Caco-2 (cell line): Measurements from ENCODE around the gene JARID2. TPM values are rescaled to one million over a fixed set of nuclear protein-coding genes. Genes with fewer than 3 reads are reported as not detected.

Experiments used
- BruUV-seq: library from RNA; stranded (reverse); fragments of 400-500 nt; replicated peaks from 2 replicates; lab custom pipeline; 2021; lab: Mats Ljungman, UMichigan
- CTCF ChIA-PET: fragments of 300-600 bp; sonication (Branson Sonifier 250); formaldehyde crosslinking; loops from one replicate; lab custom pipeline; 2022; ENCODE audit warnings: antibody characterized with exemption; lab: Charles Lee
- POLR2A ChIA-PET: fragments of 300-600 bp; sonication (Branson Sonifier 250); formaldehyde crosslinking; loops from one replicate; lab custom pipeline; 2022; ENCODE audit warnings: antibody characterized with exemption; lab: Charles Lee
- DNase-seq, 2 experiments: peaks; one replicate each; pipeline versions ENCODE4 v3.0.0 to v3.0.0-alpha.2; 2020 to 2022
- H3K27me3 ChIP-seq: replicated peaks from 2 replicates; pipeline ENCODE4 v1.6.0; 2011; ENCODE audit warnings: low read length; ENCODE audit not compliant: control insufficient read depth, insufficient read depth
- H3K36me3 ChIP-seq: 2 replicates; pipeline ENCODE4 v1.5.1; 2011; ENCODE audit warnings: low read length; ENCODE audit not compliant: control insufficient read depth, insufficient read depth
- H3K4me1 ChIP-seq: fragments of 250-450 bp; sonication (Bioruptor Pico); 2 replicates; pipeline ENCODE4 v1.5.1; 2020; ENCODE audit warnings: mild to moderate bottlenecking
- H3K4me3 ChIP-seq: 2 replicates; pipeline ENCODE4 v1.5.1; 2011; ENCODE audit warnings: low read depth, mild to moderate bottlenecking, control low read depth, low read length
- H3K9me3 ChIP-seq: fragments of 250-450 bp; sonication (Bioruptor Pico); 2 replicates; pipeline ENCODE4 v1.5.1; 2020; ENCODE audit warnings: mild to moderate bottlenecking, moderate library complexity
- H3K27ac Mint-ChIP-seq: one replicate; pipeline ENCODE4 v1.8.0; 2022; ENCODE audit warnings: mixed read lengths; ENCODE audit not compliant: unreplicated experiment
- H3K27me3 Mint-ChIP-seq: one replicate; pipeline ENCODE4 v1.8.0; 2022; ENCODE audit warnings: mixed read lengths; ENCODE audit not compliant: insufficient read depth, unreplicated experiment
- H3K36me3 Mint-ChIP-seq: one replicate; pipeline ENCODE4 v1.8.0; 2022; ENCODE audit warnings: mild to moderate bottlenecking, mixed read lengths; ENCODE audit not compliant: insufficient read depth, unreplicated experiment
- H3K4me1 Mint-ChIP-seq: one replicate; pipeline ENCODE4 v1.8.0; 2022; ENCODE audit warnings: low read depth, mixed read lengths; ENCODE audit not compliant: unreplicated experiment
- H3K4me3 Mint-ChIP-seq: one replicate; pipeline ENCODE4 v1.8.0; 2022; ENCODE audit warnings: mild to moderate bottlenecking, moderate library complexity, mixed read lengths; ENCODE audit not compliant: unreplicated experiment
- H3K9me3 Mint-ChIP-seq: one replicate; pipeline ENCODE4 v1.8.0; 2022; ENCODE audit warnings: mixed read lengths; ENCODE audit not compliant: unreplicated experiment
- CTCF ChIP-seq, 2 experiments: fragments of 200-600 bp in 1 of 2; IDR thresholded peaks; 1 replicate in 1 of 2; 2 replicates in 1 of 2; pipeline versions ENCODE4 v1.5.1 to v1.8.0; 2011 to 2022; ENCODE audit warnings: antibody characterized with exemption in 1 of 2, control low read depth in 1 of 2, inconsistent platforms in 1 of 2, low read depth in 1 of 2, low read length in 1 of 2, mild to moderate bottlenecking in 1 of 2, moderate library complexity in 1 of 2; ENCODE audit not compliant: insufficient read depth in 1 of 2, severe bottlenecking in 1 of 2, unreplicated experiment in 1 of 2
- intact Hi-C: fragments of 100-400 bp; cut with micrococcal nuclease; formaldehyde crosslinking; loops from one replicate; pipeline ENCODE4 v1.10.0; 2022; ENCODE audit not compliant: unreplicated experiment
- total RNA-seq: library from RNA; stranded (reverse); gene quantifications from 2 replicates; pipeline ENCODE4 v1.2.3, GENCODE V29; 2022

Gene JARID2
- total RNA-seq, 1 experiment from 2014 or later, result 18.3 TPM

- H3K27me3 ChIP-seq, result no peaks in the 10 kb centered on the region
- intact Hi-C loops, result no loop called here
- TF ChIP-seq CTCF (IDR thresholded peaks at IDR 0.05; ENCODE audit: insufficient read depth in 1 of 2, low read depth in 1 of 2, low read length in 1 of 2, severe bottlenecking in 1 of 2, unreplicated experiment in 1 of 2), result no peak
- no peak for DNase-seq
- H3K4me3 ChIP-seq, result no peak overlapping the region
- Mint-ChIP-seq H3K36me3 (no peaks in the 10 kb centered on the region), H3K27me3 (no peaks in the 10 kb centered on the region), H3K4me3 (no peak overlapping the region), H3K9me3 (no peaks in the 10 kb centered on the region), H3K27ac (no peak overlapping the region), H3K4me1 (peaks cover 17% of the 10 kb centered on the region)
- POLR2A ChIA-PET, result no interaction called here
- no peaks in the 10 kb centered on the region for H3K9me3 ChIP-seq
- no peaks in the 10 kb centered on the region for H3K36me3 ChIP-seq
- BruUV-seq, result no TSS peak
- peaks cover 8% of the 10 kb centered on the region for H3K4me1 ChIP-seq
- CTCF ChIA-PET, result no interaction called here
Observed at GRCh38 chr6:15569035-15569995, 323.4 kb downstream of the JARID2 start.

GRCh38 chr6:15570171-15570570 is 324.3 kb downstream of the JARID2 start:
- H3K4me1 Mint-ChIP-seq, result peaks cover 16% of the 10 kb centered on the region
- Histone ChIP-seq H3K4me1 (peaks cover 3% of the 10 kb centered on the region; the same call in 1 of the 2 replicates), H3K36me3 (no peaks in the 10 kb centered on the region), H3K4me3 (no peak overlapping the region), H3K9me3 (no peaks in the 10 kb centered on the region), H3K27me3 (no peaks in the 10 kb centered on the region)
- ChIA-PET POLR2A (no interaction called here), CTCF (no interaction called here)
- no peak for DNase-seq
- no peaks in the 10 kb centered on the region for H3K9me3 Mint-ChIP-seq
- no peak overlapping the region for H3K27ac Mint-ChIP-seq
- H3K36me3 Mint-ChIP-seq, result no peaks in the 10 kb centered on the region
- no TSS peak for BruUV-seq
- H3K27me3 Mint-ChIP-seq, result no peaks in the 10 kb centered on the region
- no peak for TF ChIP-seq CTCF (IDR thresholded peaks at IDR 0.05; ENCODE audit: insufficient read depth in 1 of 2, low read depth in 1 of 2, low read length in 1 of 2, severe bottlenecking in 1 of 2, unreplicated experiment in 1 of 2)
- intact Hi-C loops, result no loop called here
- no peak overlapping the region for H3K4me3 Mint-ChIP-seq
